Activated T-cell treated with anti-CD3 and anti-CD28 coated beads, Interleukin-2, amount 50 U/mL, for 48 hours (primary cell): ENCODE measurements around the gene ABO.
"Not testable (repeated sequence)": the region's sequence is repeated elsewhere in the genome, so short reads cannot be mapped to it uniquely, and the experiment has no call there.

Source experiments
- DNase-seq, 2 experiments: peaks; one replicate each; pipeline ENCODE4 v3.0.0-alpha.2; 2020

Gene ABO

GRCh38 chr9:133239533-133240090, 35.4 kb downstream of the ABO start:
- no peak for DNase-seq

GRCh38 chr9:133238851-133239532, 36.0 kb downstream of the ABO start:
- DNase-seq = peak; percentile 81 to 82

- DNase-seq = peak; percentile 63 to 72
These were observed 36.6 kb downstream of the ABO start for GRCh38 chr9:133238272-133238850.

GRCh38 chr9:133237035-133237731, 37.8 kb downstream of the ABO start:
- no peak for DNase-seq

- not testable (repeated sequence) for DNase-seq
These were observed 38.5 kb downstream of the ABO start for GRCh38 chr9:133236291-133237034.

GRCh38 chr9:133235549-133236222, 39.3 kb downstream of the ABO start:
- no peak for DNase-seq

GRCh38 chr9:133234577-133235322, 40.3 kb downstream of the ABO start:
- DNase-seq = no peak

- DNase-seq = no peak
These were observed 41.1 kb downstream of the ABO start for GRCh38 chr9:133233681-133234432.

- not testable (repeated sequence) for DNase-seq
These were observed 43.0 kb downstream of the ABO start for GRCh38 chr9:133231934-133232568.

- DNase-seq = not testable (repeated sequence)
These were observed 44.5 kb downstream of the ABO start for GRCh38 chr9:133230514-133230913.

GRCh38 chr9:133230093-133230492, 44.9 kb downstream of the ABO start:
- DNase-seq = no peak

GRCh38 chr9:133228474-133229193, 46.4 kb downstream of the ABO start:
- DNase-seq = not testable (repeated sequence)

- peak in 1 of 2 experiments; percentile 5 for DNase-seq
These were observed 47.0 kb downstream of the ABO start for GRCh38 chr9:133227996-133228395.

GRCh38 chr9:133227242-133227860, 47.6 kb downstream of the ABO start:
- peak in 1 of 2 experiments; percentile 9 for DNase-seq

- DNase-seq = no peak
These were observed 48.5 kb downstream of the ABO start for GRCh38 chr9:133226219-133227171.

GRCh38 chr9:133225171-133226011, 49.6 kb downstream of the ABO start:
- DNase-seq = peak in 1 of 2 experiments; percentile 8

- peak in 1 of 2 experiments; percentile 8 for DNase-seq
These were observed 50.2 kb downstream of the ABO start for GRCh38 chr9:133224762-133225161.
